Upper lobe of right lung (tissue), 1 donor: ENCODE measurements around the gene ROR2. TPM values are rescaled to one million over a fixed set of nuclear protein-coding genes. Genes with fewer than 3 reads are reported as not detected.

Experiments
- ATAC-seq: fragments of 200-7000 bp; cut with Tn5 transposase; one replicate; pipeline ENCODE4 v1.9.1; 2020; ENCODE audit warnings: mild to moderate bottlenecking, moderate library complexity
- DNase-seq: peaks from one replicate; pipeline ENCODE4 v3.0.0-alpha.2; 2020
- H3K27ac ChIP-seq: fragments of 200-600 bp; one replicate; pipeline ENCODE4 v1.8.0; 2022
- H3K27me3 ChIP-seq: fragments of 200-600 bp; one replicate; pipeline ENCODE4 v1.8.0; 2022; ENCODE audit warnings: mild to moderate bottlenecking
- H3K36me3 ChIP-seq: fragments of 200-600 bp; one replicate; pipeline ENCODE4 v1.8.0; 2022
- H3K4me1 ChIP-seq: fragments of 200-600 bp; one replicate; pipeline ENCODE4 v1.8.0; 2022
- H3K4me3 ChIP-seq: fragments of 200-600 bp; one replicate; pipeline ENCODE4 v1.8.0; 2022; ENCODE audit warnings: mild to moderate bottlenecking
- H3K9me3 ChIP-seq: fragments of 200-600 bp; one replicate; pipeline ENCODE4 v1.8.0; 2022
- CTCF ChIP-seq: fragments of 200-600 bp; IDR thresholded peaks from one replicate; pipeline ENCODE4 v1.8.0; 2022; ENCODE audit warnings: antibody characterized with exemption
- intact Hi-C: fragments of 100-400 bp; cut with DNase I; formaldehyde crosslinking; loops from one replicate; pipeline ENCODE4 v1.11.0; 2022
- total RNA-seq: library from RNA; stranded (reverse); fragmentation: NEBNext Ultra II Directional; extraction: Animal tissue kit (Norgen Biotek cat#: 25700); gene quantifications from one replicate; pipeline ENCODE4 v1.2.1, GENCODE V29; 2021
- donor health status: DM: no; HTN: yes; CAD: no; lungs with severe emphysema.

The ROR2 gene
- total RNA-seq, 1 donor from 2014 or later: 5.5 TPM

GRCh38 chr9:91536211-91536691 is 413.8 kb downstream of the ROR2 start:
- no peak for TF ChIP-seq CTCF
- Histone ChIP-seq H3K9me3 (no peaks in the 10 kb centered on the region), H3K4me1 (no peaks in the 10 kb centered on the region), H3K4me3 (no peak overlapping the region), H3K27me3 (peaks cover 6% of the 10 kb centered on the region), H3K36me3 (no peaks in the 10 kb centered on the region), H3K27ac (no peak overlapping the region)
- intact Hi-C loops: no loop called here
- DNase-seq (no peak), ATAC-seq (peak; percentile 55)

- H3K36me3 ChIP-seq: no peaks in the 10 kb centered on the region
- no peaks in the 10 kb centered on the region for H3K4me1 ChIP-seq
- ATAC-seq (no peak), DNase-seq (no peak)
- intact Hi-C loops: no loop called here
- H3K4me3 ChIP-seq: no peak overlapping the region
- no peaks in the 10 kb centered on the region for H3K9me3 ChIP-seq
- no peak for TF ChIP-seq CTCF
- H3K27me3 ChIP-seq: peaks cover 6% of the 10 kb centered on the region
- H3K27ac ChIP-seq: no peak overlapping the region
These were observed 415.7 kb downstream of the ROR2 start for GRCh38 chr9:91534374-91534773.

GRCh38 chr9:91533382-91533781 is 416.6 kb downstream of the ROR2 start:
- no peak for ATAC-seq

GRCh38 chr9:91532325-91532724 is 417.7 kb downstream of the ROR2 start:
- TF ChIP-seq CTCF: no peak
- Histone ChIP-seq H3K27ac (no peak overlapping the region), H3K9me3 (no peaks in the 10 kb centered on the region), H3K4me3 (no peak overlapping the region), H3K36me3 (no peaks in the 10 kb centered on the region), H3K27me3 (peaks cover 6% of the 10 kb centered on the region), H3K4me1 (no peaks in the 10 kb centered on the region)
- intact Hi-C loops: no loop called here
- DNase-seq: no peak
- no peak for ATAC-seq

More at GRCh38 chr9:91533382-91533781, 416.6 kb downstream of the ROR2 start:
- intact Hi-C loops: no loop called here
- H3K36me3 ChIP-seq: no peaks in the 10 kb centered on the region
- H3K9me3 ChIP-seq: no peaks in the 10 kb centered on the region
- peaks cover 6% of the 10 kb centered on the region for H3K27me3 ChIP-seq
- H3K4me1 ChIP-seq: no peaks in the 10 kb centered on the region
- no peak overlapping the region for H3K27ac ChIP-seq
- DNase-seq: no peak
- H3K4me3 ChIP-seq: no peak overlapping the region
- no peak for TF ChIP-seq CTCF

GRCh38 chr9:91530829-91531228 is 419.2 kb downstream of the ROR2 start:
- ATAC-seq (no peak), DNase-seq (no peak)
- H3K27ac ChIP-seq: no peak overlapping the region
- TF ChIP-seq CTCF: no peak
- H3K9me3 ChIP-seq: no peaks in the 10 kb centered on the region
- intact Hi-C loops: no loop called here
- H3K27me3 ChIP-seq: peaks cover 6% of the 10 kb centered on the region
- H3K4me3 ChIP-seq: no peak overlapping the region
- no peaks in the 10 kb centered on the region for H3K36me3 ChIP-seq
- H3K4me1 ChIP-seq: no peaks in the 10 kb centered on the region

GRCh38 chr9:91522481-91522880 is 427.5 kb downstream of the ROR2 start:
- ATAC-seq (no peak), DNase-seq (no peak)

More at GRCh38 chr9:91522481-91522880, 427.5 kb downstream of the ROR2 start:
- H3K27me3 ChIP-seq: no peaks in the 10 kb centered on the region
- no peaks in the 10 kb centered on the region for H3K4me1 ChIP-seq
- TF ChIP-seq CTCF: no peak
- no peak overlapping the region for H3K4me3 ChIP-seq
- H3K36me3 ChIP-seq: no peaks in the 10 kb centered on the region
- H3K27ac ChIP-seq: no peak overlapping the region
- H3K9me3 ChIP-seq: no peaks in the 10 kb centered on the region
- intact Hi-C loops: no loop called here
